ENCODE results near the gene NDUFC2.
"Not testable (repeated sequence)": the region's sequence is repeated elsewhere in the genome, so short reads cannot be mapped to it uniquely, and the experiment has no call there.

NDUFC2 gene

GRCh38 chr11:78032090-78032489 is 47.6 kb downstream of the NDUFC2 start:
- no peak for DNase-seq (ENCODE audit: extremely low read depth in 1 of 2, low read depth in 1 of 2)

GRCh38 chr11:78031629-78032028 is 48.0 kb downstream of the NDUFC2 start:
- DNase-seq (ENCODE audit: extremely low read depth in 1 of 2, low read depth in 1 of 2), result no peak

GRCh38 chr11:78030429-78031325 is 49.0 kb downstream of the NDUFC2 start:
- no peak for DNase-seq (ENCODE audit: extremely low read depth in 1 of 2, low read depth in 1 of 2)

GRCh38 chr11:78028423-78028822 is 51.2 kb downstream of the NDUFC2 start:
- DNase-seq (ENCODE audit: extremely low read depth in 1 of 2, low read depth in 1 of 2), result not testable (repeated sequence)

GRCh38 chr11:78027759-78028158 is 51.9 kb downstream of the NDUFC2 start:
- no peak for DNase-seq (ENCODE audit: extremely low read depth in 1 of 2, low read depth in 1 of 2)

- DNase-seq (ENCODE audit: extremely low read depth in 1 of 2, low read depth in 1 of 2), result no peak
Observed at GRCh38 chr11:78025378-78025777, 54.3 kb downstream of the NDUFC2 start.

GRCh38 chr11:78023426-78023825 is 56.2 kb downstream of the NDUFC2 start:
- no peak for DNase-seq (ENCODE audit: extremely low read depth in 1 of 2, low read depth in 1 of 2)

GRCh38 chr11:78022397-78023396 is 57.0 kb downstream of the NDUFC2 start, which contains the start of gene KCTD14:
TSS of gene KCTD14 (minus strand) at chr11:78023276. CDS start at chr11:78023249, 27 bp downstream.
- no peak for DNase-seq (ENCODE audit: extremely low read depth in 1 of 2, low read depth in 1 of 2)

GRCh38 chr11:78021611-78022010 is 58.1 kb downstream of the NDUFC2 start:
- no peak for DNase-seq (ENCODE audit: extremely low read depth in 1 of 2, low read depth in 1 of 2)

- no peak for DNase-seq (ENCODE audit: extremely low read depth in 1 of 2, low read depth in 1 of 2)
Observed at GRCh38 chr11:78020246-78020645, 59.4 kb downstream of the NDUFC2 start.

GRCh38 chr11:78019808-78020207 is 59.9 kb downstream of the NDUFC2 start:
- no peak for DNase-seq (ENCODE audit: extremely low read depth in 1 of 2, low read depth in 1 of 2)

Data from stimulated activated CD8-positive, alpha-beta memory T cell treated with anti-CD3 and anti-CD28 coated beads, Interleukin-7, amount 100 ng/mL, for 48 hours (primary cell).